Activated T-helper 2 cell treated with anti-CD3 and anti-CD28 coated beads, Interferon-gamma antibody, Interleukin-2, Interleukin-4, amounts not matched to agents 10 μg/mL and 5 μg/mL and 100 μg/mL, durations not matched to agents 14 hours and 24 hours and 36 hours (primary cell): Measurements from ENCODE around the gene MRGPRX2. TPM values are rescaled to one million over a fixed set of nuclear protein-coding genes. Genes with fewer than 3 reads are reported as not detected.

Experiments
- DNase-seq: peaks from one replicate; pipeline ENCODE4 v3.0.0; 2021; ENCODE audit warnings: low spot score
- H3K27ac Mint-ChIP-seq: one replicate; pipeline ENCODE4 v1.8.0; 2021; ENCODE audit warnings: mixed read lengths
- H3K27me3 Mint-ChIP-seq: one replicate; pipeline ENCODE4 v1.8.0; 2021; ENCODE audit warnings: low read depth, mixed read lengths
- H3K36me3 Mint-ChIP-seq: one replicate; pipeline ENCODE4 v1.8.0; 2021; ENCODE audit warnings: low read depth, mixed read lengths
- H3K4me1 Mint-ChIP-seq: one replicate; pipeline ENCODE4 v1.8.0; 2021; ENCODE audit warnings: low read depth, mixed read lengths
- H3K4me3 Mint-ChIP-seq: one replicate; pipeline ENCODE4 v1.8.0; 2021; ENCODE audit warnings: low read depth, mild to moderate bottlenecking, moderate library complexity, mixed read lengths
- H3K9me3 Mint-ChIP-seq: one replicate; pipeline ENCODE4 v1.8.0; 2021; ENCODE audit warnings: mixed read lengths
- intact Hi-C: fragments of 100-400 bp; cut with micrococcal nuclease; formaldehyde crosslinking; loops from one replicate; pipeline ENCODE4 v1.15.1; 2023
- total RNA-seq: library from RNA; stranded (reverse); gene quantifications from 2 replicates; pipeline ENCODE4 v1.2.3, GENCODE V29; 2022

The MRGPRX2 gene
- total RNA-seq = 0.09 TPM in 1 of 2 replicates, not detected in the other

DNA sequence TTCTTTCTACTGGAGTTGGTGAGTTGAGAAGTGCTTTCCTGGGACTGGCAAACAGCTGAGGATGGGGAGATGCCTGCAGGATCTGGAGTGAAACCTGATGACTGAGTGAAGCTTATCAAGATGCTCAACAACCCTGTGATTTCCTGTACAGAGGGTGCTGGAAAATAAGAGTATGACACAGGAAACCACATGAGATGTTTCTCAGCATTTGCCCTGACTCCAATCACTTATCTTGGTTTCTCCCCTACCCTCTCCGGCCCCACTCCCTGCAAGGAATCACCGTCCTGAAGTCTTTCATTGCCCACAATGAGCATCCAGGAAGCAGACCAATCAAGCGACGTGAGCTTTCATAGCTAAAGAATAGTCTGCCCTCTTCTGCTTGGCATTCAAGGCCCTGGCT, at the start of gene MRGPRX2:
Gene MRGPRX2, minus strand, starts transcription at position 89 of the 400 bp plus-strand sequence. CDS start 4,315 bp downstream, outside the sequence.
- intact Hi-C loops = loop anchor here (10.0 kb wide), 1 partner anchor 384 kb away; no protein-coding TSS in a partner anchor
- H3K4me1 Mint-ChIP-seq = peaks cover 18% of the 10 kb centered on the region
- DNase-seq = no peak
- no peak within 1 kb of the TSS for H3K27ac Mint-ChIP-seq
- no peaks in the 10 kb centered on the region for H3K9me3 Mint-ChIP-seq
- H3K27me3 Mint-ChIP-seq = peaks cover 26% of the 10 kb centered on the region
- no peaks in the 10 kb centered on the region for H3K36me3 Mint-ChIP-seq
- no peak within 1 kb of the TSS for H3K4me3 Mint-ChIP-seq

DNA sequence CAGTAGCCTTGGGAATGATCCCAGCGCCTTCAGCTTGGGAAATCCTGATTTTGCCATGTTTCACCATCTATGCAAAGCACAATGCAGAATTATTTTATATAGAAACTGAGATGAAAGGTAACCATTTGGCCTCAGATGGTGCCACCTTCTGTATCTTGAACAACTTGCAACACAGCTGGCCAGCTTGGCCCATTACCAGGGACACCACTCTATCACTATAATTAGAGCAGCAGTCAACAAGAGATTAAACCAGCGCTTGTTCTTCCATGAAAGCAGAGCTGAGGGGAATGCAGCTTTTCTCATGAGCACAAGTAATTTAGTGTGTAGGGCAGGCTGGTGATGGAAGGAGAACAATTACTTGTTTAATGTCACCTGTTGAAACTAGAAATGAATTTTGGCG, 49.8 kb upstream of the MRGPRX2 start:
- Mint-ChIP-seq H3K9me3 (no peaks in the 10 kb centered on the region), H3K27me3 (peaks cover 20% of the 10 kb centered on the region), H3K4me3 (no peak overlapping the region), H3K4me1 (peaks cover 4% of the 10 kb centered on the region), H3K27ac (no peak overlapping the region), H3K36me3 (no peaks in the 10 kb centered on the region)
- intact Hi-C loops = no loop called here
- DNase-seq = no peak

DNA sequence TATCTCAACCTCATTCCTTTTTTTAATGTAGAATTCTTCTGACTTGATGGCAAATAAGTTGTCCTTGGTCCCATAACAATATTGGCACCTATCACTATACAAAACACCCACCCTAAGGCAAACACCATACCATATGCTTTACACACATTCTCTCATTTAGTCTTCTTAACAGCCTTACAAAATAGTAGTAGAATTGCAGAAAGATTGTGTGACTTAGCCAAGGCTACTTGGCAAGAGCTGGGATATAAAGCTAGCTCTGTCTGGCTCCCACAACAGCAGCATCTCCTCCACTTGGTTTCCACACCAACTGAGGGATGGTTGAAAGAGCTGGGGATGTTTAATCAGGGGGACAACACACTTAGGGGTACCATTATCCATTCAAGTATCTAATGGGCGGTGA, 46.6 kb upstream of the MRGPRX2 start:
- Mint-ChIP-seq H3K27ac (no peak overlapping the region), H3K4me3 (no peak overlapping the region), H3K36me3 (no peaks in the 10 kb centered on the region), H3K27me3 (peaks cover 16% of the 10 kb centered on the region), H3K4me1 (peaks cover 4% of the 10 kb centered on the region), H3K9me3 (no peaks in the 10 kb centered on the region)
- DNase-seq = no peak
- intact Hi-C loops = no loop called here

DNA sequence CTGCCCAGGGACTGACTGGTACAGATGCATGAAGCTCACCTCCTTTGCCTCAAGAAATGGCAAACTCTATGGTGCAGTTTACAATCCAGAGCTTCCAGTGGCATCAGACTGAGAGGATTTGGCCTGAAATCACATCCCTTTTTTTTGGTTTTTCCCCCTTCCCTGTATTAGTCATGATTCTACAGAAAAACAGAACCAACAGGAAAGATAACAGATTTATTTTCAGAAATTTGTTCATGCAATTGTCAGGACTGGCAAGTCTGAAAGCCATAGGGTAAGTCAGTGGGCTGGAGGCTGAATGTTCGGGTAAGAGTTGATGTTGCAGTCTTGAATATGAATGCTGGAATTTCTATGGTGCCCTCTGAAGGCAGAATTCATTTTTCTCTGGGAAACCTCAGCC, 44.5 kb upstream of the MRGPRX2 start:
- H3K9me3 Mint-ChIP-seq = no peaks in the 10 kb centered on the region
- H3K27ac Mint-ChIP-seq = no peak overlapping the region
- no peak overlapping the region for H3K4me3 Mint-ChIP-seq
- no peaks in the 10 kb centered on the region for H3K36me3 Mint-ChIP-seq
- no peak for DNase-seq
- peaks cover 4% of the 10 kb centered on the region for H3K4me1 Mint-ChIP-seq
- intact Hi-C loops = no loop called here
- peaks cover 16% of the 10 kb centered on the region for H3K27me3 Mint-ChIP-seq

DNA sequence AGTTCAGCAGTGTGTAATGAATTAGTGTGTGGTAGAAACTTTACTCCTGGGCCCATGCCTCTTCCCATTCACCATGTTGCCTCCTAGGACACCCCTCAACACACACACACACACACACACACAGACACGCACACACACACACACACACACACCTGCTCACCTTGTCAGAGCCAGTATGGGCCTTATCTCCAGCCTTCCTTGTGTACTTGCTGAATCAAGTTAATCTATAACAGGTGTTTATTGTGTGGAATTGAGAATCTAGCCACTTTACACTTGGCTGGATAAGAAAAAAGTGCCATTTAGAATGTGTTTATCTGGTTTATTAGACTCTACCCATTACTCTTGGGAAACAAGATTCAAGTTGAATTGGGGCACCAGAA, 42.0 kb upstream of the MRGPRX2 start:
- peaks cover 16% of the 10 kb centered on the region for H3K27me3 Mint-ChIP-seq
- intact Hi-C loops = no loop called here
- H3K4me3 Mint-ChIP-seq = no peak overlapping the region
- H3K36me3 Mint-ChIP-seq = no peaks in the 10 kb centered on the region
- no peak overlapping the region for H3K27ac Mint-ChIP-seq
- no peak for DNase-seq
- no peaks in the 10 kb centered on the region for H3K9me3 Mint-ChIP-seq
- H3K4me1 Mint-ChIP-seq = no peaks in the 10 kb centered on the region

DNA sequence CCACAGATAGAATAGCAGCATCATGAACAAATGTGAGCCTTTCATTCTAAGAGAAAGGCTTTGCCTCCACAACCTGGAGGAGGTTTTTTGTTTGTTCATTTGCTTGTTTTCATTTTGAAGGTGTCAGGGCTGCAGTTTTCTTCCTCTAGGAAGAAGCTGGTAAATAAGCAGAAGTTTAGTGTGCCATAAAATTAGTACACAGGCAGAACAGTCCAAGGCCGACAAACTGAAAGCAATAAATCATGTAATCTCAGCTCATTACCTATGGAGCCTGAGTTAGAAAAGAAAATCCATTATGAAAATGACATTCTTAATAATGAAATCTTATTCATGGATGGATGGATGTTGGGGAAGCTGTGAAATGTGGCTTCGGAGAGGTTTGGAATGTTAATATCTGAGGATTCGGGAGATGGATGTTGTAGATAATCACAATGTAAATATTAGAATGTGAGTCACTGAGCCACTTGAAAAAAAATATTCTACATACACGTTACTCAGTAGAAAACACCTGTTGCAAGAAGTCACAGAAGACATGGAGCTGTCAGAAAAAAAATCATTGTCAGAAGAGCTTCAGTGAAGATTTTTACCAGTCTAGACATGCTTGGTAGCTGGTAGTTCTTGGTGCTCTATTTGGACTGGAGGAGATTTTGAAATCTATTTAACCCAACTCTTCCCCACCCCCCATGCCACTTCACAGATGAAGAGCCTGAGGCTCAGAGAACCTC, 41.4 kb upstream of the MRGPRX2 start:
- H3K27me3 Mint-ChIP-seq = peaks cover 16% of the 10 kb centered on the region
- no peaks in the 10 kb centered on the region for H3K4me1 Mint-ChIP-seq
- H3K36me3 Mint-ChIP-seq = no peaks in the 10 kb centered on the region
- no peak overlapping the region for H3K27ac Mint-ChIP-seq
- intact Hi-C loops = no loop called here
- H3K4me3 Mint-ChIP-seq = no peak overlapping the region
- no peak for DNase-seq
- no peaks in the 10 kb centered on the region for H3K9me3 Mint-ChIP-seq

DNA sequence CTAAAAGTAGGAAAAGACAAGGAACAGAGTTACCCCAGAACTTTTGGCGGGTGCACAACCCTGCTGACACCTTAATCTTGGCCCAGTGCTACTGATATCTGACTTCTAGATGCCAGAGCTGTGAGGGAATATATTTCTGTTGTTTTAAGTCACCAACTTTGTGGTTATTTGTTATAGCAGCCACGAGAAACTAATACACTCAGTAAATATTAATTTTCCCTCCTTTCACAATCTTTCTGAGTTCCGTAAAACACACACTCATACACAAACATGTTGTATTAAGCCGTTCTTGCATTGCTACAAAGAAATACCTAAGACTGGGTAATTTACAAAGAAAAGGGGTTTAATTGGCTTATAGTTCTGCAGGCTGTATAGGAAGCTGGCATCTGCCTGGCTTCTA, 40.4 kb upstream of the MRGPRX2 start:
- intact Hi-C loops = no loop called here
- Mint-ChIP-seq H3K4me1 (no peaks in the 10 kb centered on the region), H3K36me3 (no peaks in the 10 kb centered on the region), H3K4me3 (no peak overlapping the region), H3K27ac (no peak overlapping the region), H3K27me3 (peaks cover 17% of the 10 kb centered on the region), H3K9me3 (no peaks in the 10 kb centered on the region)
- no peak for DNase-seq

DNA sequence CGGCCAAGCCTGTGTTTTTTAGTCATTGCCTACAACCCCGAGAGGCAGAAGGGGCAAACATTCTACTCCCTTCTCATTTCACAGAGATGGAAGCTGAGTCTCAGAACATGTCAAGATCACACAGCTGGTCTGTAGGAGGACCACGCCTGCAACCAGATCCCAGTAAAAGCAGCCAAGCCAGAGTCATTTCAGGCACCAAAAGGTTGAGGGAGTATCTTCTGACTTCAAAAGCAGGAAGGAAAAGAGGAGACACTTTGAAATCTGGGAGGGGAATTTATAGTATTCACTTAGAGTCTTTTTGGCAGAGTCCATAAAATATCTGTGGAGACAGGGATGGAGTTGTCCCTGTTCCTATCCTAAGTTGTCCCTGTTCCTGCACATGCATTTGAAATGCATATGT, 38.6 kb upstream of the MRGPRX2 start:
- peaks cover 17% of the 10 kb centered on the region for H3K27me3 Mint-ChIP-seq
- no peaks in the 10 kb centered on the region for H3K36me3 Mint-ChIP-seq
- no peaks in the 10 kb centered on the region for H3K9me3 Mint-ChIP-seq
- no peak overlapping the region for H3K27ac Mint-ChIP-seq
- no peaks in the 10 kb centered on the region for H3K4me1 Mint-ChIP-seq
- DNase-seq = no peak
- intact Hi-C loops = no loop called here
- H3K4me3 Mint-ChIP-seq = no peak overlapping the region

DNA sequence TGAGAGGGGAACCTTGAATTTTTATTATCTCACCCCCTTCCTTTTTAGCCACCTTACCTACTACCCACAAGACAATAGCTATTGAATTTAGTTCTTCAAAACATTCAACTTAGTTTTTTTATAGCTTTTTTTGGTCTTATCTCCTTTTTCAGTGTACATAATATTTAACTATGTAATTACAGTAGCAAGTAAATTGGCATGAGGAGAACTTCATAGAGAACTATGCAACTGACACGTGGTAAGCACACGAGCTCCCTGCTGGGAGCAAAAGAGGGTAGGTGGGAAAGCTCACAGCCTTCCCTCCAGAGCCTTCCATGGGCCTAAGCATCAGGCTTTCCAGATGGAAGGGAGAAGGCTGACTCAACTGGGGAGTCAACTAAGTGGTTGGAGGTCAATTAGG, 34.3 kb upstream of the MRGPRX2 start:
- H3K9me3 Mint-ChIP-seq = no peaks in the 10 kb centered on the region
- no peak for DNase-seq
- H3K4me3 Mint-ChIP-seq = no peak overlapping the region
- H3K27ac Mint-ChIP-seq = no peak overlapping the region
- no peaks in the 10 kb centered on the region for H3K36me3 Mint-ChIP-seq
- H3K4me1 Mint-ChIP-seq = no peaks in the 10 kb centered on the region
- intact Hi-C loops = no loop called here
- H3K27me3 Mint-ChIP-seq = peaks cover 25% of the 10 kb centered on the region

DNA sequence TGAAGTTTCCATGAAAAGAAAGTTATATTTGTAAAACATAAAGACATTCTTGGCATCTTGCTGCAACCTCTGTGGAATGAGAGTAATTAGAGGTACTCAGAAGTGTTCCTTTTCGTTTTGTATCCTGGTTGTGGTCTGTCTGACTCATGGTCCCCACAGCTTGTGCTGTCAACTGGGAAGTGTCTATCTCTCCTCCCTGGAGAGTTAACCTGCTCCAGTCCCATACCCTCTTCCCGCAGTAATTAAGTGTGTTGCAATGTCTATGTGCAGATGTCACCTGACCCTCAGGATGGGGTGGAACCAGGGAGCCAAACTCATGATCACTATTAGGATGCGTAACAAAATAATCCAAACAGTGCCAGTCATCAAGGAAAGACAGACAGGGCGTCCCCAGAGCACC, 33.5 kb upstream of the MRGPRX2 start:
- Mint-ChIP-seq H3K27me3 (peaks cover 25% of the 10 kb centered on the region), H3K9me3 (no peaks in the 10 kb centered on the region), H3K27ac (no peak overlapping the region), H3K4me3 (no peak overlapping the region), H3K4me1 (no peaks in the 10 kb centered on the region), H3K36me3 (no peaks in the 10 kb centered on the region)
- DNase-seq = no peak
- intact Hi-C loops = no loop called here

DNA sequence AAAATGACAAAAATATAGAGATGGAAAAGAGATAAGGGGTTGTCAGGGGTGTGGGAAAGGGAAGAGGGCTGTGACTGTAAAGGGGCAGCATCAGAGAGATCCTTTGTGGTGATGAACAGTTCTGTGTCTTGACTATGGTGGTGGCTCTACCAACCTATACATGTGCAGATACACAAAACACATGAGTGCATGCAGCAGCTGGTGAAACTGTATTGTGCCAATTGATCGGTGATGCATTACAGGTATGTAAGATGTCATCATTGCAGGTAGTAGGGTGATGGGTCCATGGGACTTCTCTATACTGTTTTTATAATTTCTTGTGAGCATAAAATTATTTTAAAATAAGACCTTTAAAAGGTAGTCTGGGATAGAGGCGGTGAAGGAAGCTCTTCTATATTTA, 32.3 kb upstream of the MRGPRX2 start:
- no peaks in the 10 kb centered on the region for H3K9me3 Mint-ChIP-seq
- no peak overlapping the region for H3K27ac Mint-ChIP-seq
- no peak for DNase-seq
- no peak overlapping the region for H3K4me3 Mint-ChIP-seq
- H3K27me3 Mint-ChIP-seq = peaks cover 25% of the 10 kb centered on the region
- intact Hi-C loops = no loop called here
- no peaks in the 10 kb centered on the region for H3K4me1 Mint-ChIP-seq
- no peaks in the 10 kb centered on the region for H3K36me3 Mint-ChIP-seq

DNA sequence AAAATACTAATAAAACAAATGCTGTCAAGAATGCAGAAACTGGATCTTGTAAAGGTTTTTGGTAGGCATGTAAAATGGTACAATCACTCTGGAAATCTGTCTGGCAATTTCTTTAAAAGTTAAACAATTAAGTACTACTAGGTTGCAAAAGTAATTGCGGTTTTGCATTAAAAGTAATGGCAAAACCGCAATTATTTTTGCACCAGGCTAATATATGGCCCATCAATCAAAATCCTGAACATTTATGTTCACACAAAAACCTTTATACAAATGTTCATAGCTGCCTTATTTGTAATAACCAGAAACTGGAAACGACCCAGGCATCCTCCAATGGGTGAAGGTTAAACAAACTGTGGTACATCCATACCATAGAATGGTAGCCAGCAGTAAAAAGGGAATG, 31.8 kb upstream of the MRGPRX2 start:
- Mint-ChIP-seq H3K27ac (no peak overlapping the region), H3K36me3 (no peaks in the 10 kb centered on the region), H3K4me3 (no peak overlapping the region), H3K9me3 (no peaks in the 10 kb centered on the region), H3K4me1 (no peaks in the 10 kb centered on the region), H3K27me3 (peaks cover 25% of the 10 kb centered on the region)
- DNase-seq = no peak
- intact Hi-C loops = no loop called here

DNA sequence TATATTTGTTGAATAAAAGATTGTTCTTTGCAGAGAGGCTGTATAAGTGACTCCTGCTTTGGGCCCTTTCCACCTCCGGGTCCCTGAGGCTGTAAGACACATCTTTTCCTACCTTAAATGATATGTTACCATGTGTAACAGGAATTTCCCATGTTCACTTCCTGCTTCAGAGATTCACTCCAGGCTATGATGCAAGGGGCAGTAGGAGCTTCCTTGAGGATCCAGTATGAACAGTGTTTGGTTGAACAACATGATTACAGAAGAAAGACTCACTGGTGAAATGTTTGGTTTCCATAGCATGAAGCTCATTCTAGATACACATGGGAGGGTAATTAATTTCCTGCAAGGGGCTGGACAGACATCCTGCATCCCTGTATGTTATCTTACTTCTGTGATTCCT, 30.8 kb upstream of the MRGPRX2 start:
- Mint-ChIP-seq H3K36me3 (no peaks in the 10 kb centered on the region), H3K4me1 (no peaks in the 10 kb centered on the region), H3K9me3 (no peaks in the 10 kb centered on the region), H3K27me3 (peaks cover 28% of the 10 kb centered on the region), H3K4me3 (no peak overlapping the region), H3K27ac (no peak overlapping the region)
- intact Hi-C loops = no loop called here
- no peak for DNase-seq

DNA sequence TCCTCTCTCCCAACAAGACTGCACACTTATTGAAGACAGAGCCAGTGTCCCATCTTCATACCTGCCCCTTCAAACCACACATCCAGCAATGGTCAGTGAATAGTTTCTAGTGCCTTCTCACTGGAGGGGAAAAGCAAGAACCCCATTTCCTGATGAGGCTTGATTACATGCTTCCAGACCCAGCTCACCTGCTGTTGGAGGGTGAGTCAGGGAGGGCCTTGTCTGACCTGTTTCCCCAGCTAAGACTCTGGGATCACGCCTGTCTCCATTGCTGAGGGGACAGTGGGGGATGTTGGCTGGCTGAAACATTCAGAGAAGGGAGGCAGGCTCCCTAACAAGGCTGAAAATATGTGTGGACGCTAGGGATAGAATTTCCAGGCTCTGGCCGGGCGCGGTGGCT, 28.9 kb upstream of the MRGPRX2 start:
- peaks cover 25% of the 10 kb centered on the region for H3K27me3 Mint-ChIP-seq
- H3K36me3 Mint-ChIP-seq = no peaks in the 10 kb centered on the region
- intact Hi-C loops = no loop called here
- no peak for DNase-seq
- H3K4me1 Mint-ChIP-seq = no peaks in the 10 kb centered on the region
- H3K9me3 Mint-ChIP-seq = no peaks in the 10 kb centered on the region
- no peak overlapping the region for H3K27ac Mint-ChIP-seq
- H3K4me3 Mint-ChIP-seq = no peak overlapping the region
